NCI-H524 treated with DMSO at 0.1 percent for 48 hours (cell line): ENCODE results near the gene DHRS7.

ENCODE experiments used
- DNase-seq: peaks from one replicate; lab custom pipeline; 2025; lab: John Stamatoyannopoulos, UW

Gene DHRS7

GRCh38 chr14:60184905-60185555 lies 19.8 kb upstream of the DHRS7 start:
- DNase-seq, result peak; percentile 57

DNA sequence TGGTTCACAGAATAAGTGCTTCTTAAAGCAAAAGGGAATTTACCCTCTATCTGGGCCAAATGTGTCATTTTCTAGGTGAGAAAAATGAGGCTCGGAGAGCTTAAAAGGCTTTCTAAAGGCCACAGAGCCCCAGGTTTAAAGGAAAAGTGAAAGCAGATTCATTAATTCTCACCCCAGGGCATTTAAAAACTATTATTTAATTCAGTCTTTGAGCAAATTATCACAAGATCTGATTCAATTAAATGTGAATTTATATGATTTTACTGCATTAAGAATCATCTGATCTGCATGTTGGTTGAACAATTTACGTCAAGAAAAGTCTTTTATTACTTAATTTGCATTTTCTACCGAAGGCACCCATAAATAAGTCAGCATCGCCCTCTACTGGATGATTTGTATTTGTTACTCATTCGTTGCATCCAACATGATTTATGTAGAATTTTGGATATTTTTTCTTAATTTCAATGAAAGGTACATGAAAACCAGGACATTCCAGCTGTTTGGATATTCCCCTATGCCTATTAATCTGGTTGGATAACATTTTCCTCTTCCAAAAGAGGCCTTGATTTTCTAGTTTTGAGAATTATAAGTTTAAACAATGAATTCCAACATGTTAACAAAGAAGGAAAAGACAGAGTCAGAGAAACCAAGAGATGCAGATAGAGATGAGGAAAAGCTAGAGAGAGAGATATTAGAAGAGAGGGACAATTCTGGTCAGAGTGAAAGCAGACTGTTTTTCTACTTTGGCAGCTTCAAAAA lies 19.1 kb upstream of the DHRS7 start:
- peak; percentile 31 for DNase-seq

DNA sequence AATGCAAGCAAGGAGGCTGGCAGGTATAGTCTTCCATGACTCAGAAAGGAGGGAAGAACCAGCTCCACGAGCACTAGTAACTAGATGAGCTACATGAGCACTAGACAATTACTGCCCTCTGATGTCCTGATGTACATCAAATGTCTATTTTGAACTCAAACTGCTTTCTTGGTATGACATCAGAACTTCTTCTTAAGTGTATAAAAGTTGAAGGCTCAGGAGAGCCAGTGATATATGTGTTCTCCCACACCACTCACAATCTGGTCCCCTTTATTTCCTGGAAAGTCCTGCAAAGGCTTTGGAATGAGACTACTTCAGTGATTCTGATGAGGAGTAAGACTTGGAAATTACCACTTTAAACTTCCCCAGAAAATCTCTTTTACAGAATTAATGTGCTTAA lies 18.5 kb upstream of the DHRS7 start:
- peak; percentile 2 for DNase-seq

GRCh38 chr14:60183138-60183537 lies 17.9 kb upstream of the DHRS7 start:
- no peak for DNase-seq

GRCh38 chr14:60179431-60179869 lies 14.3 kb upstream of the DHRS7 start:
- no peak for DNase-seq

- no peak for DNase-seq
Observed at GRCh38 chr14:60178820-60179219, 13.6 kb upstream of the DHRS7 start.

GRCh38 chr14:60178164-60178563 lies 13.0 kb upstream of the DHRS7 start:
- no peak for DNase-seq

GRCh38 chr14:60175255-60175902 lies 10.2 kb upstream of the DHRS7 start:
- DNase-seq, result peak; percentile 23

- no peak for DNase-seq
Observed at GRCh38 chr14:60174352-60175254, 9.4 kb upstream of the DHRS7 start.

- DNase-seq, result peak; percentile 84
Observed at GRCh38 chr14:60171690-60172089, 6.5 kb upstream of the DHRS7 start.

DNA sequence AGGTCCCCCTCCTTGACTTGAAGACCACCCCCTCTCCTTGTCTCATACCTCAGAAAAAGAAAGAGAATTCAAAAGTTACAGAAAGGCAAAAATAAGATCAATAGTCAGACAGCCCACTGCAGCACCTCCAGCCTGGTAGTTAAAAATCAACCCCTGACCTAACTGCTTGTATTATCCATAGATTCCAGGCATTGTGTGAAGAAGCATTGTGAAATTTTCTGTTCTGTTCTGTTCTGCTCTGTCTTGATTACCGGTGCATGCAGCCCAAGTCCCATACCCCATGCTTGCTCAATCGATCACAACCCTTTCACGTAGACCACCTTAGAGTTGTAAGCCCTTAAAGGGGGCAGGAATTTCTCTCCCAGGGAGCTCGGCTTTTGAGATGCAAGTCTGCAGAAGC lies 5.8 kb upstream of the DHRS7 start:
- DNase-seq, result no peak

GRCh38 chr14:60169722-60170121 lies 4.5 kb upstream of the DHRS7 start:
- peak; percentile 99 for DNase-seq

- DNase-seq, result no peak
Observed at GRCh38 chr14:60166142-60166541, 944 bp upstream of the DHRS7 start.

GRCh38 chr14:60165547-60165876 lies 314 bp upstream of the DHRS7 start:
- no peak for DNase-seq

GRCh38 chr14:60164404-60164711 lies 840 bp downstream of the DHRS7 start:
- DNase-seq, result no peak

GRCh38 chr14:60163693-60164092 lies 1.5 kb downstream of the DHRS7 start:
- no peak for DNase-seq

- peak; percentile 87 for DNase-seq
Observed at GRCh38 chr14:60161196-60162107, 3.7 kb downstream of the DHRS7 start.

- no peak for DNase-seq
Observed at GRCh38 chr14:60160422-60160821, 4.8 kb downstream of the DHRS7 start.

DNA sequence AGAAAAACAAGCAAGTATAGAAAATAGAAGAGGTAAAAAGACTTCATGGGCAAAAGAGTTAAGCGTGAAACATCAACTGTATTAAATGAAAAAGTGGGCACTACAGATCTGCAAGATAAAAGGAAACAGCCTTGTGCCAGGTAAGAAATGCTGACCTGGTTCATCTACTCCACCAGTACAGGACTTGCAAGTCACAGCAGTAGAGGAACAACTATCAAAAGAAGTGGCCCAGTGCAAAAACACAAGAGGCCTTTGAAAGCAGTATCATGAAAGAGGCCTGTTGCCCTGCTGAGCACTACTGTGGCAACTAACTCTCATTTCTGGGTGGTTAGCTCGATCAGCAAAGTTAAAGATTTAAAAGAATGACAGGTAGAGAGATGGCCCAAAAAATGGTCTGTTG lies 10.5 kb downstream of the DHRS7 start:
- DNase-seq, result no peak

DNA sequence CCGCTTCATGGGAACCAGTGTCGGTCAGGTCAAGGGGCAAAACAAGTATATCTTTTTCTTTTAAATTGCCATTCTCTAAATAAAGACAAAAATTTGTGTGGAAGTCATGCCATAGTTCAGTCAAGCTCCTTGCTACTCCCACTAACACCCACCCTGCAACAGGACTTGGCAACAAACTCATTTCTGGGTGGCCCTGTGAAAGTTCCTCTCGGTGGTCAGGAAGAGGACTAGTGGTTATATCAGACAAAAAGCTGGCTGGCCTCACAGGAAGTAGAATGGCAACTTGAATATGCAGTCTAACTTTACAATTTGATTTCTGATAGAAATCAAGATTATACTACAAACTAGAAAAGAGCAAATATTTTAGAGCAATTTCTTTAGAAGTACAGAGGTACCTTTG lies 11.2 kb downstream of the DHRS7 start:
- no peak for DNase-seq

GRCh38 chr14:60151715-60152114 lies 13.5 kb downstream of the DHRS7 start:
- DNase-seq, result peak; percentile 60
